HG03571 (cell line): ENCODE data around the gene ECHDC1.
A peak's percentile ranks its signal among the peaks of the same experiment; 100 is the strongest.
"Not testable (repeated sequence)": the region's sequence is repeated elsewhere in the genome, so short reads cannot be mapped to it uniquely, and the experiment has no call there.

ENCODE experiments used
- ATAC-seq: cut with Tn5 transposase; IDR thresholded peaks from one replicate; pipeline ENCODE4 v1.9.1; 2021; ENCODE audit not compliant: unreplicated experiment

ECHDC1 gene, protein sequence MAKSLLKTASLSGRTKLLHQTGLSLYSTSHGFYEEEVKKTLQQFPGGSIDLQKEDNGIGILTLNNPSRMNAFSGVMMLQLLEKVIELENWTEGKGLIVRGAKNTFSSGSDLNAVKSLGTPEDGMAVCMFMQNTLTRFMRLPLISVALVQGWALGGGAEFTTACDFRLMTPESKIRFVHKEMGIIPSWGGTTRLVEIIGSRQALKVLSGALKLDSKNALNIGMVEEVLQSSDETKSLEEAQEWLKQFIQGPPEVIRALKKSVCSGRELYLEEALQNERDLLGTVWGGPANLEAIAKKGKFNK

DNA sequence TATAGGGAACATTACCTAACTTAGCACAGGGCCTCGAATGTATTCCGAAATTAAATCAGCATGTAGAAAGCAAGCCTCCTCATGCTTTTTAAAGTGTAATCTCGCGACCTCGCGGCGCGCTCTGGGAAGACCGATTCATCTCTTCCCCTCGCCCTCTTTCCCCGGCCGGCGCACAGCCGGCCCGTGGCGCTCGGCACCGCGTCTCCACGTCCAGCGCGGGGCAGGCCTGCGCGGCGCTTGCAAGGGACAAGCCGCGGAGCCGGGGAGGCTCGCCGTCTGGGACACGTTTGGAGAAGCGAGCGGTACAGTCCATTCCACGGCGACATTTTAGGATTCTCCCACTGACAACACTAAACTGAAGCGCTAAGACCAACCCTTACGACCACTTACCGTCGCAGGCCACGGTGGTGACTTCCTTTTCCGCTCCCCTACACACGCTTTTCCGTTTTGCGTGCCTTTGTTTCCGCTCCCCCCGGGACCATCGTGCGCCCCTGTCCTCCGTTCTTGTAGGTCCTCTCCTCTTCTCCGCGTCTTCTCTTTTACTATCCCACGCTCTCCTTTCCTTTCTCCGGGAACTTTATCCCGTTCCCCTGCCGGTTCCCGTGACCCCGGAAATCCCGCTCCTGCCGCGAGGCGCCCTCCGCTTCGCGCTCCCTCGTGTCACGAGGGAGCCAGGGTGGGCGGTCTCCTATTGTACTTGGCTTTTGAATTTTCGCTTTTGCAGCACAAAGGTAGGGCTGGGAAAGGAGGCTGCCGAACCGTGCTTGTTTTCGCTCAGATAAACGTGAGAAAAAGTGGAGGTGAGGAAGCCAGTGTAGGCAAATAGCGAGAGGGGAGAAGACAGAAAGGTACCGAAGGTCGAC is at the start of gene ECHDC1:
ECHDC1 (minus strand) TSS at position 664 of the 863 bp plus-strand sequence. CDS start 12,581 bp downstream, outside the sequence.
- peak; percentile 69 for ATAC-seq

DNA sequence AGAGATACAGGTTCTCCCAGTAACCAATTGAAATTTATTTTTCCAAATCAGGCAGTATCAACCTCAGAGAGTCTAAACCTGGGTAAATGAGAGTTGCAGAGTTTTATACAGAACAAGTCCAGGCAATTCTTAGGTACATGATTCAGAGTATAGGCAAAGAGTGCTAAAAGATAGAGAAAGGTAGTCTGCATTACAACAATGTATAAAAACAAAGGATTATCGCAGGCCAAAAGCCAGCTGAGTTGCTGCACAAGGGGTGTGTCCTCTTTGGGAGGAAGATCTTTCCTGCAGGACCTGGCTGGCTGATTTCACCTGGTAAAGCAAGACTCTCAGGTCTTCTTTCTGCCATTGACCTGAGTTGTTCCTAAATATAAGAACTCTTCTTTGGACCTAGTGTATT is 48.9 kb upstream of the ECHDC1 start:
- ATAC-seq, result no peak

DNA sequence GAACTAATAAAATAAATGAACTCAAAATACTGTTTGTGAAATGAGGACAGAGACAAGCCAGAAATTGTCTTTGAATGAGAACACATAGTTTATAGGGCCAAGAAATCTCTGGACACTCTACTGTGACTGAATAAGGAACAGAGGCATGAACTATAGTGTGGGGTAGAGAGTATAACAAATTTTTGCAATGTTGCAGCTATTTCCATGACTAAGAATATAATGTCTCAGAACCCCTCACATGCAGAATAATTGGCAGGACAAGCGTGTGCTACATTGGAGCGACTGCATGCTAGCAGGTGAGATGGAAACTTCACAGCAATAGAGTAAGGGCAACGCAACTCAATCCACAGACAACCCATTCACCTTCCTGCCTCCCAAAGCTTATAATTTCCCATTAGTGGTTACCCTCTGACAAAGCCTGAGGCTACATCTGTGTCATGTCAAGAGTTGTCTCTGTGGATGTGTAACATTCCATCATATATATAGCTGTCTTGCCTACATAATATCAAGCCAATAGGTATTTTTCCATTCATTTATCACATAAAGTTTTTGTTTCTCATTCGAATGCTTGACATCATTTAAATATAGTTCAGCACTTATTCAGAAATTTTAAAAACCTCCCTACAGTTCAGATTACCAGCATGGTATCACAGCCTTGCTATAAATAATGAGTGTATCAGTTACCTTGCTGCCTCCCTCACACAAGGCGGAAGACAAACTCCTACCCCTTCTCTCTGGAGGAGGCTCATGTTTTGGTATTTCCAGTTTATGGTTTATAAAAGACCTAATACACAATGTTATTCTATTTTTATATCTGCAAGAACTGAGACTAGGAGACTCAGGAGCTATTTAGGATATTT is 47.9 kb upstream of the ECHDC1 start:
- ATAC-seq, result no peak

DNA sequence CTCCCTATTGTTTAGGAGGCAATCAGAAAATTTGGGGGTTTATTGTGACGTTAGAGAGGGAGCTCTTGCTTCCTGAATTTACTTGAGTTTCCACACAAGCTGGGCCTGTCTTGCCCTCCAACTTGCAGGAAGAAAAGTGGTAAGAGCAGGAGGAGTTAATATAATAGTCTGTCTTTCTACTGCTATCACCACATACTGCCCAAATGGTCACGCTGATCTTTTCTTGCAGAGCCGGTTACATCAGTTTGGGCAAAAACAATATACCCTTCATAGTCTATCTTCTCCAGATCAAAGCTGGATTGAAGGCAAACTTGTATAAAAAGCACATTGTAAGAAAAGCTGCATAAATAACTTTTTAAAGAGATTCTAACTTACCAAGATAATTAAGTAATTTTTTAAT is 46.3 kb upstream of the ECHDC1 start:
- ATAC-seq, result no peak

DNA sequence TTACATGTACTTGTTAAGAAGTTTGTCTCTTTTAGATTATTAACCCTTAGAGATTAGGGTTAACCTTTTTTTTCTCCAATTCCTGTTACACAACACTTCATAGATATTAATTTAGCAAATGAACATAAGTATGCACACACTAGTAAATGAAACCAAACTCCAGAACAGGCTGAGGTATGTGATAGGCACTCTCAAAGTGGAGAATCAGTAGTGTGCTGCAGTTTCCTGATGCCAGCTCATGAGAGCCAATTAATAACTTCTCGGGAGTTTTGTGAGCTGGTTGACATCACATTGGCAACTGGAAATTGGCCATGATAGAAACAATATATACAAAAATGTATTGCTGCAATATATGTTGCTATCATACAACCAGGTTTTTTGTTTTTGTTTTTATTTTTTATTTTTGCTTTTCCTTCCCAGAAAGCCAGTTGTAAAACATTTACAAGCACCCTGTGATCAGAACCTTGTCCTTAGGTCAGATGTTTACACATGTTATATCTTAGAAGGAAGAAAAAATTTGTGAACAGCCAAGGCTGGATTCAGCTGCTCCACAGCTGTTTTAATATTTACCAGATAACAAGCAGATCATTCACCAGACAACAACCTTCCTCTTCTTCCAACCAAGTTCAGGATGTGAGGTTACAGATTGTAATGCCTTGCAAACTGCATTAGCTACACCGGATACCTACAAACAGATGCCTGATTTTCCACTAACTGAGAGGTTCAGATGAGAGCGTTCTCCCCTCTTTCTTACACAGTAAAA is 42.4 kb upstream of the ECHDC1 start:
- no peak for ATAC-seq

DNA sequence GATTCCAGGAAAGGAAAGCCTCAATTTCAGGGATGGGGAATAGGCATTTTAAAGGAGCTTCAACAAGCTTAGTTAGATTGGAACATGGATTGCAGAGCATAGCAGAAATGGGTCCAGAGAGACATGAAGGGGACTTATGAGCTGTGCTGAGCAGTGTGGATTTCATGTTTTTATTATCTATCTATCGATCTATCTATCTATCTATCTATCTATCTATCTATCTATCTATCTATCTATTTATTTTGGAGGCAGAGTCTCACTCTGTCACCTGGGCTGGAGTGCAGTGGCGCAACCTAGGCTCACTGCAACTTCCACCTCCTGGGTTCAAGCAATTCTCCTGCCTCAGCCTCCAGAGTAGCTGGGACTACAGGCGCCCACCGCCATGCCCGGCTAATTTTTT is 41.4 kb upstream of the ECHDC1 start:
- ATAC-seq, result not testable (repeated sequence)

DNA sequence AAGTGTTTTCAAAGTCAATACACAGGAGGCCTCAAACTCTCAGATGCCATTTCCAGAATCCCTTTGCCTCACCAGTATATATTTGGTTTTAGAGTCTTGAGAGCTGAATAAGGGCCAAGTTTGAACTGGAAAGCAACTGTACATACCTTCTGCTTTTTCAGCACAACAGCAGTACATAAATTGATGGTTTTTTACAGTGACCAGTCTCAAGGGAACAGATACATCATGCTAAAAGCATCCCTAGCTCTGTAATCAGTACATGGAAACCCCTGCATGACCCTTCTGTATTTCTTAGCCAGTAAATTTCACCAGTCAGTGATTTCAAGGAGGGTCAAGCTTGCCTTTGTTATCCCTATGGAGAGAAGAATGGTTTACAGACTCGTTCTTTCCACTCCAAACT is 40.6 kb upstream of the ECHDC1 start:
- no peak for ATAC-seq

DNA sequence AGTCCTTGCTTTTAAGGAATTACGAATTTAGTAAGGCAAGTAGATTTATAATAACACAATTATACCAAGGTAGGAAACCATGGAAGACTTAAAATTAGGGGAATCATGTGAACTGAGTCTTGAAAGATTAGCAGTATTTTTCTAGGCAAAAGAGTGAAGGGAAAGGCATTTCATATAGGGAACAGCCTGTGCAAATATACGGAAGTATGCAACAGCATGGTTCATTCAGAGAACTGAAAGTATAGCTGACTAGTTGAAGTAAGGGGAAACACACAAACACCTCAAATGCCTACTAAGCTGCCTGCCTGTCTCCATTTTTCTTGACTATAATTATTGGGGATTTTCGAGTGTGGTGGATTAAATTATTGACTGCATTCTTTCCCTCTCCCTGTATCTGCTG is 39.0 kb upstream of the ECHDC1 start:
- no peak for ATAC-seq

DNA sequence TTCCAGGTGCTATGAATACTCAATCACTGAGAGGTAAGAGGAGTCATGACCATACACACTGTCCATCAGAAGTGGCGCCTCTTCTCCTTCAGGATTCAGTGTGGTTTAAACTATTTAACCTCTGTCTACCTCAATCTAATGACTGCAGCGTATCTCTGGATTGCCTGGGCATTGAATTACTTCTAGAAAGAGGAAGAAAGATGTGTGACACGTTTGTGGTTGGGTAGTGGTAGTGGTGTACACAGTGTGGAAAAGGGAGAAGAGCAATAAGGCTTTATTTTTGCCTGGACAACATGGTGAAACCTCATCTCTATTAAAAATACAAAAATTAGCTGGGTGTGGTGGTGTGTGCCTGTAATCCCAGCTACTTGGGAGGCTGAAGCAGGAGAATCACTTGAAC is 38.0 kb upstream of the ECHDC1 start:
- no peak for ATAC-seq

DNA sequence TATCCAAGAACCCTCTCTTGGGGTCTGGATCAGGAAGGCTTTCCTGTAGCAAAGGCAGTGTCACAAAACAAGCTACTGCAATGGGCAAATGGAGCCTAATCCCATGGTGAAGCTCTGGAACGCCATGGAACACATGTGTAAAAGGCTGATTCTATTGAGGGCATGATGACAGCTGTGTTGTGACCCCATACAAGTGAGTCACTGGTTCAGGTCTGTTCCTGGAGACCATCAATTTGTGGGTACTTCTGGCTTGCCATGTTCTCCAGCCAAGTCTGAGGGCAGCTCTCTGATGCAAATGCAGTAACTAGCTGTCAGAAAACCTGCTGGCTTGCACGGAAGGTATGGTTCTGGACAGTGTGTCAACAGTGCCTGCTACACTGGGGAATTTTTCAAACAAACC is 33.3 kb upstream of the ECHDC1 start:
- no peak for ATAC-seq

DNA sequence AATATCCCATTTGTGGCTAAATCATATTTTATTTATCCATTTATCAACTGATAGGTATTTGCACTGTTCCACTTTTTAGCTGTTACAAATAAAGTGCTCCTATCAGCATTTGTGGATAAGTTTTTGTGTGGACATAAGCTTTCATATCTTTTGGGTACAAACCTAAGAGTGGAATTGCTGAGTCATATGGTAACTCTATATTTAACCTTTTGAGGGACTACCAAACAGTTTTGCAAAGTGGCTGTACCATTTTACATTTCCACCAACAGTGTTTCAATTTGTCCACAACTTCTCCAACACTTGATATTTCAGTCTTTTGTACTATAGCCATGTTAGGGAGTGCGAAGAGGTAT is 23.6 kb upstream of the ECHDC1 start:
- ATAC-seq, result no peak

DNA sequence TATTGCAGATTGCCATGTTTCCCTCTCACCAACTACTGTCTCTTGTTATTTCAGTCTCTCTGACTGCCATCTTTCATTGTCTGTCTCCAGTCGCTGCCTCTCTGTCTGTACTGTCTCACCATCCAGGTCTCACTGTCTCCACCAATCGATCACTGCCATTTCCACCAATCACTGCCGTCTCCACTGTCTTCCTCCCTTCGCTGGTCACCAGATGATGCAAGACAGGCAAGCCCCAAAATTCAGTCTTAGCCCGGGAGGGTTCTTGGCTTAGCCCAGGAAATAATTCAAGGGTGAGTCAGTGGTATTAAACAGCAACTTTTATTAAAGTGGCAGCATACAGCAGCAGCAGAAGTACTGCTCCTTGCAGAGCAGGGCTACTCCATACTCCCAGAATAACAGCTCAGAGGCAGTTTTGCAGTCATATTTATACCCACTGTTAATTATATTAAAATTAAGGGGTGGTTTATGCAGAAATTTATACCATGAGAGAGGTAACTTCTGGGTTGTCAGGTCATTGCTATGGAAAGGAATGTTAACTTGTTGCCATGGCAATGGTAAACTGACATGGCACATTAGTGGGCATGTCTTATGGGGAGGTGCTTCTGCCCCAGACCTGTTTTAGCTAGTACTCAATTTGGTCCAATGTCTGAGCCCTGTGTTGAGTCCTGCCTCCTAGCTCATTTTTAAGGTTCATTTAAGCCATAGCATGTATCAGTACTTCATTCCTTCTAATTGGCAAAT is 23.0 kb upstream of the ECHDC1 start:
- no peak for ATAC-seq

DNA sequence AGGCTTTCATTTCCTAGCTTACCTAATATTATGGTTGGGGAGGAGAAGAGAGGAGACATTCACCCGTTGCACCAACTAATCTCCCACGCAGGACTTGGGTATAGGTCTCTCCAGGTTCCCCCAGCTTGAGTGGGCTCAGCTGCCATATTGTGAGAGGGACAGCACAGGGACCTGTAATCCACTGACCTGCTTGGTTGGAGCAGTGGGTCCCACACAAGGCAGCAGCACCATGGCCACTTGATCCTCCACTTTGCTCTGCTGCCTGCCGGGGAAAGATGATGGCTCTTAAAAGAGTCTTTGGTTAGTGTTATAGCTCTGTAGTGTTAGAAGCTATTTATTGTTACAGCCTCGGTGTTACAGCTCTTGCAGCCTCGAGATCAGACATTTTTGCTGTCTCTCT is 22.5 kb upstream of the ECHDC1 start:
- no peak for ATAC-seq

DNA sequence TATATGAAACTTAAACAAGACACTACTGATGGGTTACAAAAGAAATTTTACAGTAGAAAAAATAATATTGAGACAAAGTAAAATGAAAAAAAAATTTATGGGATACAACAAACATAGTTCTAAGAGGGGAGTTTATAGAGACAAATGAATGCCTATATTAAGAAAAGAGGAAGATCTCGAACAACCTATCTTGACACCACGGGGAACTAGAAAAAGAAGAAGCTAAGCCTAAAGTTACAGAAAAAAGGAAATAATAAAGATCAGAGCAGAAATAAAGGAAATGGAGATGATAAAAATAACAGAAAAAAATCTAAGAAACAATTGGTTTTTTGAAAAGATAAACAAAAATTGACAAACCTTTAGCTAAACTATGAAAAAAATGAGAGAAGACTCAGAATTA is 9.1 kb upstream of the ECHDC1 start:
- ATAC-seq, result no peak

DNA sequence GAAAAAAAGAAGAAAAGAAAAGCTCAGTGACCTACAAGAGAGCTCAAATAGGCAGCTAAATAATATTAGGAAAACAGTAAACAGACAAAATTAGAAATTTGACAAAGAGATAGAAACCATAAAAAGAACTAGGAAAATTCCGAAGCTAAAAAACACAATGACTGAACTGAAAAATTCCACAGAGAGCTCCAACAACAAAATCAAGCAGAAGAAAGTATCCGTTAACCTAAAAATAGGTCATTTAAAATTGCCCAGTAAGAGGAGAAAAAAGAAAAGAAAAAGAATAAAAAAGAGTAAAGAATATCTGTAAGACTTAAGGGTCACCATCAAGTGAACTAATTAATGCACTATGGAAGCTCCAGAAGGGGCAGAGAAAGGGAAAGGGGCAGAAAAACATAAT is 6.6 kb upstream of the ECHDC1 start:
- ATAC-seq, result no peak

DNA sequence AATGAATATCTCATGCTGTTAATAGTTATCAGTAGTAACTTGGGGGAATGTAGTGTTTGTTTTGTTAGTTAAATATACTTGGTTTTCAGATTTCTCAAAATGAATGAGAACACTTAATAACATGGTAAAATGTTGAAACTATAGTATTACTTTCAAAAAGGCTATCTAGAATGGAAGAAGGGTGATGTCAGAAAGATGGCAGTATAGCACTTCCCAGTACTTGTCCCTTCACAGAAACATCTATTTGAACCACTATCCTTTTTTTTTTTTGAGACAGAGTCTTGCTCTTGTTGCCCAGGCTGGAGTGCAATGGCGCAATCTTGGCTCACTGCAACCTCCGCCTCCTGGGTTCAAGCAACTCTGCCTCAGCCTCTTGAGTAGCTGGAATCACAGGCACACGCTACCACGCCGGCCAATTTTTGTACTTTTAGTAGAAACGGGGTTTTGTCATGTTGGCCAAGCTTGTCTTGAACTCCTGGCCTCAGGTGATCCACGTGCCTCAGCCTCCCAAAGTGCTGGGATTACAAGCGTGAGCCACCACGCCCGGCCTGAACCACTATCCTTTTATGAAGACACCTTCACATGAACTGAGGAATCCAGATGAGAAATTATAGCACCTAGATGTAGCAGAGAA is 4.7 kb upstream of the ECHDC1 start:
- no peak for ATAC-seq

DNA sequence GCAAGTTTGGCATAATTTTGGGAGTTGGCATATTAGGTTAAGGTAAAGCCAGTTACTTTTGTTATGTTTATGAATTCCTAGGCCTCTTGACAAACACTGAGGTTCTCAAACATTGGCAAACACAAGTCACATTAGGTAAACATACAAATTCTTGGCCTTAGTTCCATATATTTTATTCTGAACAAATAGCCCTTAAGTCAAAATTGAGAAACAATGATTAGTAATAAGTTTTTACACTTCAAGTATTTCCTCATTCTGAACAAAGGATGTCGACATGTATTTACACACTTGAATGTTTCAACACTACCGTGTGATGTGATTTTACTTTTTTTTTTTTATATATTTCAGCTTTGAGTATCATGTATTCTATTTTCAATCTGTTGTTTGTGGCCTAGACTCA is 3.8 kb upstream of the ECHDC1 start:
- no peak for ATAC-seq

DNA sequence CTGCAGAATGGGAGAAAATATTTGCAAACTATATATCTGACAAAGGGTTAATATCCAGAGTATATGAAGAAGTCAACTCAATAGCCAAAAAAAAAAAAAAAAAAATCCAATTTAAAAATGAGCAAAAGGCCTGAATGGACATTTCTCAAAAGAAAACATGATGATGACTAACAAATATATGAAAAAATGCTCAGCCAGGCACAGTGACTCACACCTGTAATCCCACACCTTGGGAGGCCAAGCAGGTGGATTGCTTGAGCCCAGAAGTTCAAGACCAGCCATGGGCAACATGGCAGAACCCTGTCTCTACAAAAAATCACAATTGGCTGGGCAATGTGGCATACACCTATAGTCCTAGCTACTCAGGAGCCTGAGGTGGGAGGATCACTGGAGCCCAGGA is 2.1 kb upstream of the ECHDC1 start:
- no peak for ATAC-seq

DNA sequence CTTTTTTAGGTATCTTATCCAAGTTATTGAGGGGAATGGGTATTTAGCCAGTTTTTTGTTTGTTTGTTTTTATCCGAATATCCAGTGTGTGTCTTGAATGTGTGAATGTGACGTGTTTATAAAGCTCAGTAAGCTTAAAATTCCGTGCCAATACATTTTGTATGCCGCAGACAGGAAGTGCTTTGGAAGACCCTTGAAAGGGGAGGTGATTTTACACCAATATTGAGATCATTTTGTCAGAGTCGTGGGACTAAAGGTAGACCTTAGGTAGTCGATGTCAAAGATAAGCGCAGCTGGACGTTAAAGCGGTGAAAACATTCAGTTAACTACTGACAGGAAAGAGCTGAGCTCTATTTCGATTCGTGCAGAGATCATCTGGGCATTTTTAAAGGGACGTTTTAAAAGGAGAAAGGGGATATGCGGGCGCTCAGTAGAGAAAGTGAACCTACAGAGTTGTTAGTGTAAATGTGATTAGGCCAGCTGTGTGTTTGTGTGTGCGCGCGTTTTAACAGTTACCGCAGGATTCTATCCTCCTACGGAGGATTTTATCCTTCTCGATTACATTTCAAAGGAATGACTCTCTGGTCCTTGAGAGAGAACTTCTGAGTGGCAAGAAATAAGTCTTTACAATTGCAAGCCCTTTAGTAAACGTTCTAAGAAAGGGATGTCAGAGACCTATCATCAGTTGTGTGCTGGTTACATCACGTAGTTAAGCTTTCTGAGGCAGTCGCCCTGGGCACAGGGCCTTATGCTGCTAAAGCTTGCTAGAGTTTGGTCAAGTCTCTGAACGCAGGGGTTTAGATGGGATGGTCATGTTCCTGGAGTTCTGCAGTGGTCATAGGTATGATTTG is 625 bp upstream of the ECHDC1 start:
- no peak for ATAC-seq
